ENCODE results near the gene PIEZO2. TPM values are rescaled to one million over a fixed set of nuclear protein-coding genes. Genes with fewer than 3 reads are reported as not detected.

Gene PIEZO2
- total and polyA plus RNA-seq, 2 donors (not counting 1 experiment from before 2014, with no cell fraction given) = not detected

GRCh38 chr18:10872304-10872703, 277.1 kb downstream of the PIEZO2 start:
- TF ChIP-seq, protein P1, sequence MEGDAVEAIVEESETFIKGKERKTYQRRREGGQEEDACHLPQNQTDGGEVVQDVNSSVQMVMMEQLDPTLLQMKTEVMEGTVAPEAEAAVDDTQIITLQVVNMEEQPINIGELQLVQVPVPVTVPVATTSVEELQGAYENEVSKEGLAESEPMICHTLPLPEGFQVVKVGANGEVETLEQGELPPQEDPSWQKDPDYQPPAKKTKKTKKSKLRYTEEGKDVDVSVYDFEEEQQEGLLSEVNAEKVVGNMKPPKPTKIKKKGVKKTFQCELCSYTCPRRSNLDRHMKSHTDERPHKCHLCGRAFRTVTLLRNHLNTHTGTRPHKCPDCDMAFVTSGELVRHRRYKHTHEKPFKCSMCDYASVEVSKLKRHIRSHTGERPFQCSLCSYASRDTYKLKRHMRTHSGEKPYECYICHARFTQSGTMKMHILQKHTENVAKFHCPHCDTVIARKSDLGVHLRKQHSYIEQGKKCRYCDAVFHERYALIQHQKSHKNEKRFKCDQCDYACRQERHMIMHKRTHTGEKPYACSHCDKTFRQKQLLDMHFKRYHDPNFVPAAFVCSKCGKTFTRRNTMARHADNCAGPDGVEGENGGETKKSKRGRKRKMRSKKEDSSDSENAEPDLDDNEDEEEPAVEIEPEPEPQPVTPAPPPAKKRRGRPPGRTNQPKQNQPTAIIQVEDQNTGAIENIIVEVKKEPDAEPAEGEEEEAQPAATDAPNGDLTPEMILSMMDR (IDR thresholded peaks at IDR 0.05) = no peak
- TF ChIP-seq EZH2 (IDR thresholded peaks at IDR 0.05; ENCODE audit: borderline replicate concordance, insufficient read depth, low read depth, low read length, poor library complexity, severe bottlenecking) = no peak
- Histone ChIP-seq H3K4me3 (ENCODE audit: control extremely low read depth in 1 of 5, extremely low read depth in 1 of 5, insufficient read depth in 1 of 5, low read depth in 2 of 5, low read length in 4 of 5) (no peak overlapping the region), H3K4me2 (replicated peaks; ENCODE audit: low read depth, low read length, poor library complexity, severe bottlenecking) (no peak overlapping the region), H3K79me2 (ENCODE audit: control insufficient read depth, insufficient read depth, low read length) (no peaks in the 10 kb centered on the region), H3K27me3 (replicated peaks in 1 of 4; ENCODE audit: control extremely low read depth in 1 of 4, control insufficient read depth in 3 of 4, insufficient read depth in 4 of 4, low read length in 3 of 4) (no peaks in the 10 kb centered on the region), H4K20me1 (ENCODE audit: control insufficient read depth, insufficient read depth, low read length, poor library complexity, severe bottlenecking) (no peaks in the 10 kb centered on the region), H3K36me3 (replicated peaks in 1 of 2; ENCODE audit: control extremely low read depth in 1 of 2, control insufficient read depth in 1 of 2, extremely low read depth in 1 of 2, insufficient read depth in 2 of 2, low read length in 1 of 2) (no peaks in the 10 kb centered on the region), H2AFZ (ENCODE audit: insufficient read depth, low read depth, low read length, poor library complexity, severe bottlenecking) (no peak overlapping the region), H3K4me1 (ENCODE audit: control insufficient read depth in 2 of 2, insufficient read depth in 2 of 2, low read length in 2 of 2) (no peaks in the 10 kb centered on the region), H3K9ac (ENCODE audit: low read length) (no peak overlapping the region), H3K9me3 (ENCODE audit: control extremely low read depth in 1 of 3, control insufficient read depth in 2 of 3, insufficient read depth in 1 of 3, low read length in 2 of 3) (no peaks in the 10 kb centered on the region), H3K27ac (ENCODE audit: low read length in 2 of 2) (no peak overlapping the region)
- DNase-seq = no peak
- WGBS (ENCODE audit: insufficient coverage) = 100% methylated on average over 2 of the region's 5 CpGs
- no peak overlapping the region for H3K27ac Mint-ChIP-seq
- H3K4me1 Mint-ChIP-seq = no peaks in the 10 kb centered on the region
- no peaks in the 10 kb centered on the region for H3K9me3 Mint-ChIP-seq (ENCODE audit: insufficient read depth)
- intact Hi-C loops (cut with micrococcal nuclease) = no loop called here
- no peak for ATAC-seq (ENCODE audit: low read depth)
- H3K4me3 Mint-ChIP-seq = no peak overlapping the region
- POLR2A ChIA-PET = no interaction called here
- CTCF ChIA-PET = no interaction called here
- peaks cover 6% of the 10 kb centered on the region for H3K27me3 Mint-ChIP-seq

GRCh38 chr18:10864722-10865121, 284.6 kb downstream of the PIEZO2 start:
- no peak for DNase-seq
- Mint-ChIP-seq H3K9me3 (ENCODE audit: insufficient read depth) (peaks cover 4% of the 10 kb centered on the region), H3K27me3 (peaks cover 12% of the 10 kb centered on the region), H3K27ac (no peak overlapping the region), H3K4me1 (no peaks in the 10 kb centered on the region), H3K4me3 (no peak overlapping the region)
- Histone ChIP-seq H3K27me3 (replicated peaks in 1 of 4; ENCODE audit: control extremely low read depth in 1 of 4, control insufficient read depth in 3 of 4, insufficient read depth in 4 of 4, low read length in 3 of 4) (no peaks in the 10 kb centered on the region), H3K4me3 (ENCODE audit: control extremely low read depth in 1 of 5, extremely low read depth in 1 of 5, insufficient read depth in 1 of 5, low read depth in 2 of 5, low read length in 4 of 5) (no peak overlapping the region), H3K36me3 (replicated peaks in 1 of 2; ENCODE audit: control extremely low read depth in 1 of 2, control insufficient read depth in 1 of 2, extremely low read depth in 1 of 2, insufficient read depth in 2 of 2, low read length in 1 of 2) (no peaks in the 10 kb centered on the region), H3K79me2 (ENCODE audit: control insufficient read depth, insufficient read depth, low read length) (no peaks in the 10 kb centered on the region), H3K4me1 (ENCODE audit: control insufficient read depth in 2 of 2, insufficient read depth in 2 of 2, low read length in 2 of 2) (no peaks in the 10 kb centered on the region), H3K9me3 (ENCODE audit: control extremely low read depth in 1 of 3, control insufficient read depth in 2 of 3, insufficient read depth in 1 of 3, low read length in 2 of 3) (peaks cover 0 to 4% (median 2%) of the 10 kb centered on the region in 3 donors), H3K27ac (ENCODE audit: low read length in 2 of 2) (no peak overlapping the region), H3K9ac (ENCODE audit: low read length) (no peak overlapping the region), H2AFZ (ENCODE audit: insufficient read depth, low read depth, low read length, poor library complexity, severe bottlenecking) (no peak overlapping the region), H3K4me2 (replicated peaks; ENCODE audit: low read depth, low read length, poor library complexity, severe bottlenecking) (no peak overlapping the region), H4K20me1 (ENCODE audit: control insufficient read depth, insufficient read depth, low read length, poor library complexity, severe bottlenecking) (no peaks in the 10 kb centered on the region)
- WGBS (ENCODE audit: insufficient coverage) = 91% methylated on average over 5 of the region's 5 CpGs
- no peak for TF ChIP-seq EZH2 (IDR thresholded peaks at IDR 0.05; ENCODE audit: borderline replicate concordance, insufficient read depth, low read depth, low read length, poor library complexity, severe bottlenecking)
- TF ChIP-seq, protein P1 (IDR thresholded peaks at IDR 0.05) = no peak
- intact Hi-C loops (cut with micrococcal nuclease) = no loop called here
- CTCF ChIA-PET = interaction anchor here (0.8 kb wide), 1 partner anchor 14 kb away, joined by 3 read pairs; no protein-coding TSS in a partner anchor
- POLR2A ChIA-PET = no interaction called here
- ATAC-seq (ENCODE audit: low read depth) = no peak

Measured in B cell (primary cell).